AG04449 (cell line): ENCODE data around the gene DEPDC1B.
"Not testable (repeated sequence)": the region's sequence is repeated elsewhere in the genome, so short reads cannot be mapped to it uniquely, and the experiment has no call there.

Experiments used
- CTCF ChIA-PET: fragments of 350-600 bp; formaldehyde crosslinking; extraction: SDS; loops from one replicate; lab custom pipeline; 2021; ENCODE audit warnings: antibody characterized with exemption; lab: Yijun Ruan, JAX
- POLR2A ChIA-PET: fragments of 400-600, 350-600 bp; formaldehyde crosslinking; extraction: SDS; loops from one replicate; lab custom pipeline; 2020; ENCODE audit warnings: antibody characterized with exemption, inconsistent platforms; lab: Yijun Ruan, JAX
- DNase-seq: peaks from one replicate; pipeline ENCODE4 v3.0.0-alpha.2; 2010; ENCODE audit warnings: low read depth, low spot score
- H3K4me3 ChIP-seq: 2 replicates; pipeline ENCODE4 v1.5.1; 2011; ENCODE audit warnings: low read depth, mild to moderate bottlenecking, control low read depth, low read length
- TF ChIP-seq, protein P1 (sequence below): IDR thresholded peaks from one replicate; pipeline ENCODE4 v1.5.1; 2011; ENCODE audit warnings: mild to moderate bottlenecking, moderate library complexity, low read length, control low read depth, inconsistent platforms; ENCODE audit not compliant: insufficient read depth; ENCODE audit errors: missing control alignments

Gene DEPDC1B

DNA sequence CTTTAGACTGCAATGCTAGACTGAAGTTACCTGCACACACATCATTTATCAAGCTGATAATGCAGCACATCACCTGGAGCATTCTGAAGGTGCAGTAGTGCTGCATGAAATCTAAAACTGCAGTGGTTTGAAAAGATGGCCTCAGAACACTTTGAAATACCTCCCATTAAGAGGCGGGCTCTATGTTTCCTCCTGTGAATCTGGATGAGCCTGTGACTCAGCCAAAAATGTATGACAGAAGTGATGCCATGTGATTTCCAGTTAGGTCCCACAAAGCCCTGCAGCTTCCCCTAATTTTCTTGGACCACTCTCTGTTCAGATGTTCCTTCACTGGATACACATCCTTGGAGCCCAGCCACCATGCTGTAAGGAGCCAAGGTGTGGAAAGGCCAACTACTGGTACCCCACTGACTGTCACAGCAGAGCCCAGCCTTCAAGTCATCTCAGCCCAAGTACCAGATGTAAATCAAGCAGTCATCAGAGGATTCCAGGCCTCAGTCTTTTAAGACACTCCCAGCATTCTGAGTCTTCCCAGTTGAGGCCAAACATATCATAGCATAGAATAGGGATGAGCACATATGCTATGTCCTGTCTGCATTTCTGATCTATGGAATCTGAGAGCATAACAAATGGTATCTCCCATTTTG is 27.2 kb upstream of the DEPDC1B start:
- H3K4me3 ChIP-seq = no peak overlapping the region
- DNase-seq = no peak
- ChIA-PET POLR2A (no interaction called here), CTCF (no interaction called here)
- TF ChIP-seq, protein P1, sequence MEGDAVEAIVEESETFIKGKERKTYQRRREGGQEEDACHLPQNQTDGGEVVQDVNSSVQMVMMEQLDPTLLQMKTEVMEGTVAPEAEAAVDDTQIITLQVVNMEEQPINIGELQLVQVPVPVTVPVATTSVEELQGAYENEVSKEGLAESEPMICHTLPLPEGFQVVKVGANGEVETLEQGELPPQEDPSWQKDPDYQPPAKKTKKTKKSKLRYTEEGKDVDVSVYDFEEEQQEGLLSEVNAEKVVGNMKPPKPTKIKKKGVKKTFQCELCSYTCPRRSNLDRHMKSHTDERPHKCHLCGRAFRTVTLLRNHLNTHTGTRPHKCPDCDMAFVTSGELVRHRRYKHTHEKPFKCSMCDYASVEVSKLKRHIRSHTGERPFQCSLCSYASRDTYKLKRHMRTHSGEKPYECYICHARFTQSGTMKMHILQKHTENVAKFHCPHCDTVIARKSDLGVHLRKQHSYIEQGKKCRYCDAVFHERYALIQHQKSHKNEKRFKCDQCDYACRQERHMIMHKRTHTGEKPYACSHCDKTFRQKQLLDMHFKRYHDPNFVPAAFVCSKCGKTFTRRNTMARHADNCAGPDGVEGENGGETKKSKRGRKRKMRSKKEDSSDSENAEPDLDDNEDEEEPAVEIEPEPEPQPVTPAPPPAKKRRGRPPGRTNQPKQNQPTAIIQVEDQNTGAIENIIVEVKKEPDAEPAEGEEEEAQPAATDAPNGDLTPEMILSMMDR = no peak

DNA sequence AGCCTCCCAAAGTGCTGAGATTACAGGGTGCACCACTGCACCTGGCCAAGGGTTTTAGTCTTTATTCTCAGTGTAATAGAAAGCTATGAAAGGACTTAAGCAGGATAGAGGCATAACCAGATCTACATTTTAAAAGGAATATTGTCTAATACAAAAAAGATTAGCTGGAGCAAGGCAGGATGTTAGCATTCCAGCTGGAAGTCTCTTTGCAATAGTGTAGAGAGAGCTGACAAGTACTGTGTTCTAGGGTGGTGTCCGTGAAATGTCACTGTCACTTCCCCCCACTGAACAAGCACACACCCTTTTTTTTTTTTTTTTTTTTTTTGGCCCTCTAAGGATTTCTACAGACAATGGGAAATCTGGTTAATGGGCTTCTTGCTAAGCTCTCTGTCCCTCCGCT is 24.2 kb upstream of the DEPDC1B start:
- no peak for DNase-seq
- TF ChIP-seq, protein P1 = no peak
- ChIA-PET CTCF (no interaction called here), POLR2A (no interaction called here)
- H3K4me3 ChIP-seq = no peak overlapping the region

DNA sequence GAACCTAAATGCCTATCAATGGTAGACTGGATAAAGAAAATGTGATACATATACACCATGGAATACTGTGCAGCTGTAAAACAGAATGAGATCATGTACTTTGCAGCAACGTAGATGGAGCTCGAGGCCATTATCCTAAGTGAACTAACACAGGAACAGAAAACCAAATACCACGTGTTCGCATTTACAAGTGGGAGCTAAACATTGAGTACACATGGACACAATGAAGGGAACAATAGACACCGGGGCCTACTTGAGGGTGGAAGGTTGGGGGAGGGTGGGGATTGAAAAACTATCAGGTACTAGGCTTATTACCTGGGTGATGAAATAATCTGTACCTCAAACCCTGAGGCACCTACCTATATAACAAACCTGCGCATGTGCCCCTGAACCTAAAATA is 22.4 kb upstream of the DEPDC1B start:
- TF ChIP-seq, protein P1 = no peak
- no peak for DNase-seq
- H3K4me3 ChIP-seq = no peak overlapping the region
- ChIA-PET CTCF (no interaction called here), POLR2A (no interaction called here)

DNA sequence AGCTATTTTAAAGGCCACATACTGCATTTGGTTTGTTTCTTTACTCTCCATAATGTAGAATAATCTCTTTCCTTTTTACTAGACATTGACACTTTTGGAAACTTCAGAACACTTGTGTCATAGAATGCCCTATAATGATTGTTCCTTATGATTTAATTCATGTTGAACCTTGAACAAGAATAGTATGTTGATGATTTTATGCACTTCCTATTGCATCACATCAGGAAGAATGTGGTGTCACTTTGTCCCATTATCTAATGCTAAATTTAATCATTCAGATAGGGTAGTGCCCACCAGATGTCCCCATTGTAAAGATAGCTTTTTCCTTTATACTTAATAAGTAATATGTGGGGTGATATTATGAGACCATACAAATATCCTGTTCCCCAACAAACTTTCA is 19.4 kb upstream of the DEPDC1B start:
- ChIA-PET POLR2A (no interaction called here), CTCF (no interaction called here)

DNA sequence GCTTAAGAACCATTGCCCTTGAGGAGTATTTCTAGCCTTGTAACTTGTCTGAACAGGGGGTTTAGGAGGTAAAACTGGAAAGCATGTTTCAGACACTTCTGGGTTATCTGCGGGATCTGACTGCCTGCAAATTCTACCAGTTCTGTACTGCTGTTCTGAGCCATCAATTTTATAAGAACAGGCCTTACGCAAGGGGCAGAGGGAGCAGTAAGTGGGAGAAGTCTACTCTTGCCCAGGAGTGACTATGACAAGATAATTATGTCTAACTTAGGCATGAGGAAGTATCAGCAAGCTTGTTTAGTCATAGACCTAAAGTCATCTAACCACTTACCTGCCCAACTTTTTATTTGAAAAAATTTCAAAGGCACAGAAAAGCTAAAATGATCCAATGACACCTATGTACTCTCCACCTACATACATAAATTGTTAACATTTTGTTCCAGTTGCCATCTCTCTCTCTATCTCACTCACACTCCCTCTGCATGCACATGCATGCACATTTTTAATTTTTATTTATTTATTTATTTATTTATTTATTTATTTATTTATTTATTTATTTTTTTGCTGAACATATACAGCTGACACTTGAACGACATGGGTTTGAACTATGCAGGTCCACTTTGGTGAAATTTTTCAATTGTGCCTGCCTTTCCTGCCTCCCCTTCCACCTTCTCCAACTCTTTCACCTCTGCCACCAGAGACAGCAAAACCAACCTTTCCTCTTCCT is 18.4 kb upstream of the DEPDC1B start:
- POLR2A ChIA-PET = no interaction called here
- CTCF ChIA-PET = no interaction called here
- TF ChIP-seq, protein P1 = no peak
- no peak overlapping the region for H3K4me3 ChIP-seq
- no peak for DNase-seq

More for the DNA sequence above, 19.4 kb upstream of the DEPDC1B start:
- no peak overlapping the region for H3K4me3 ChIP-seq
- TF ChIP-seq, protein P1 = no peak
- no peak for DNase-seq

DNA sequence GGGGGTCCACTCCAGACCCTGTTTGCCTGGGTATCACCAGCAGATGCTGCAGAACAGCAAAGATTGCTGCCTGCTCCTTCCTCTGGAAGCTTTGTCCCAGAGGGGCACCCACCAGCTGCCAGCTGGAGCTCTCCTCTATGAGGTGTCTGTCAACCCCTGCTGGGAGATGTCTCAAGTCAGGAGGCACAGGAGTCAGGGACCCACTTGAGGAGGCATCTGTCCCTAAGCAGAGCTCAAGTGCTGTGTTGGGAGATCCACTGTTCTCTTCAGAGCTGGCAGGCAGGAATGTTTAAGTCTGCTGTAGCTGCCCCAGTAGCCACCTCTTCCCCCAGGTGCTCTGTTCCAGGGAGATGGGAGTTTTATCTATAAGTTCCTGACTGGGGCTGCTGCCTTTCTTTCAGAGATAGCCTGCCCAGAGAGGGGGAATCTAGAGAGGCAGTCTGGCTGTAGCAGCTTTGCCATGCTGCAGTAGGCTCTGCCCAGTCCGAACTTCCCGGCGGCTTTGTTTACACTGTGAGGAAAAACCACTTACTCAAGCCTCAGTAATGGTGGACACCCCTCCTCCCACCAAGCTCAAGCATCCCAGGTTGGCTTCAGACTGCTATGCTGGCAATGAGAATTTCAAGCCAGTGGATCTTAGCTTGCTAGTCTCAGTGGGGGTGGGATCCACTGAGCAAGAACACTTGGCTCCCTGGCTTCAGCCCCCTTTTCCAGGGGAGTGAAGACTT is 15.4 kb upstream of the DEPDC1B start:
- POLR2A ChIA-PET, DNase-seq, H3K4me3 ChIP-seq: not testable (repeated sequence)
- CTCF ChIA-PET = interaction anchor here (1.5 kb wide), 1 partner anchor 15 kb away, joined by 3 read pairs; no protein-coding TSS in a partner anchor
